ENCODE measurements around the gene SCP2. TPM values are rescaled to one million over a fixed set of nuclear protein-coding genes. Genes with fewer than 3 reads are reported as not detected.

The SCP2 gene
- total RNA-seq, 2 experiments from 2014 or later = 91.0 to 99.9 TPM

DNA sequence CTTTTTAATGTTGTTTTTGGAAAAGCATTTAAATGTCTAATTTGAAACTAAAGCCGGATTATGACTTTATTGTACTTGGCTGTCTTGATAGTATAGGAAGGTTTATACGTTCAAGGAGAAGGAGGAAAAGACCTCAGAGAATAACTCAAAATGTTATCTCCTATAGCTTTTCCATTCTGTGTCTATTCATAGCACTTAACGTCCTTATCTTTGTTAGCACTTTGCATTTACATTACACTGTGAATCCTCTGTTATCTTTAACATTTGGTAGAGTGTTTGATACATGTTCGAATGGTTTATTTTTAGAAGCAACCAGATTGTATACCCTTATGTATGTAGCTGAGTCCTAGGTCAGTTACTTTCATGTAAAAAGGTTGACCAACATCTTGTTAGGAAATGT is 84.1 kb downstream of the SCP2 start:
- H3K4me3 Mint-ChIP-seq = no peak overlapping the region
- no peak for DNase-seq
- CTCF ChIA-PET = no interaction called here

DNA sequence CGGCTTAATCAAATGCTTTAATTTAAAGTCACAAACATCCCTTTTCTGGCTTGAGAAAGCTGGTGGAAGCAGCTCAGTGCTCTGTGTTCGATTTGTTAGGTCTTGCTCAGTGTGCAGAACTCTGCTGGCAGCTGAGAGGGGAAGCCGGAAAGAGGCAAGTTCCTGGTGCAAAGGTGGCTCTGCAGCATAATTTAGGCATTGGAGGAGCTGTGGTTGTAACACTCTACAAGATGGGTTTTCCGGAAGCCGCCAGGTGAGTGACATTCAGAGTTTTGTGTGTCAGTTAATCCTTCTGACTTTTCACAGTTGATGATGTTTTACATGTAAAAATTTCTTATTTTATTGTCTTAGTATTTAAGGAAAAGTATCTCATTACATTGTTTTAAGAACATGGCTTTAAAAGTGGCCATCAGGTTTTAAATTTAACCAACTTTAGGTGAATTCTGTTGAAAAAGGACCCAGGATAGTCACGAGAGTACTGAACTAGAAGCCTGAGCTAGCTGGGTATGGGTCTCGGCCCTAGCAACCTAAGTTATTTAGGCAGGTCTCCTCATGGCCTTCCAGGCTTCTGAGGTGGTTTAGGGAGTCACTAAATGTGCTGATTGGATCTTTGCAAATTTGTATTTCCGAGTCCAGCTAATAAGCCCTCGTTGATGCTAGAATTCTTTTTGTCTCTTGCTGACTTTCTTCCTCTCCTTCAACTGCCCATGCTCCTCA is 87.9 kb downstream of the SCP2 start:
- peaks cover 5% of the 10 kb centered on the region for H3K9me3 Mint-ChIP-seq
- ChIA-PET POLR2A (interaction anchor here (0.9 to 1.5 kb wide), 6 partner anchors 20 to 1496 kb away, joined by 3 to 5 read pairs (median 3); partner anchors contain the start of genes CPT2 and EPS15), CTCF (interaction anchor here (0.6 to 1.7 kb wide), 7 partner anchors 12 to 1179 kb away, joined by 3 to 8 read pairs (median 3); partner anchors contain the start of genes ECHDC2 and SCP2)
- peak overlapping the region; percentile 74 for H3K27ac Mint-ChIP-seq
- H3K4me1 Mint-ChIP-seq = peaks cover 25% of the 10 kb centered on the region
- H3K27me3 Mint-ChIP-seq = no peaks in the 10 kb centered on the region
- H3K36me3 Mint-ChIP-seq (ENCODE audit: low read depth) = peaks cover 17% of the 10 kb centered on the region
- peak; percentile 84 for DNase-seq
- peak overlapping the region; percentile 85 for H3K4me3 Mint-ChIP-seq

More for the DNA sequence above, 84.1 kb downstream of the SCP2 start:
- Mint-ChIP-seq H3K27me3 (peaks cover 7% of the 10 kb centered on the region), H3K27ac (no peak overlapping the region), H3K4me1 (peaks cover 18% of the 10 kb centered on the region), H3K36me3 (ENCODE audit: low read depth) (peaks cover 7% of the 10 kb centered on the region), H3K9me3 (peaks cover 5% of the 10 kb centered on the region)
- POLR2A ChIA-PET = no interaction called here

DNA sequence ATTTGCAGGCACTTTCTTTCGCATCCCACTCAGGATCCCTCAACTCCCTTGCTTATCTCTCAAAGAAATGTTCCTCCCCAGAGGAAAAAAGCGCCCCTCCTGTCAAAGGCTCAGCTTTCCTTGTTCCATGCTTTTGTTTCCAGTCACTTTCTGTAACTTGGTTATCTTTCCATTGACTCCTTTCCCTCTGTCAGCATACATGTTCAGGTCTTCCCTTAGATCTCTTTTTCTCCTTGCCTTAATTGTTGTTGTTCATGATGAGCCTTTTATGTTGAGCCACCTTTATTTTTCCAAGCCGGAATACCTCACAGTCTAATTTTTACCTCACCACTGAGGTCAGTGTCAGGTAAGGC is 88.4 kb downstream of the SCP2 start:
- peaks cover 25% of the 10 kb centered on the region for H3K4me1 Mint-ChIP-seq
- H3K9me3 Mint-ChIP-seq = peaks cover 3% of the 10 kb centered on the region
- H3K27ac Mint-ChIP-seq = peak overlapping the region; percentile 0
- no peaks in the 10 kb centered on the region for H3K27me3 Mint-ChIP-seq
- H3K4me3 Mint-ChIP-seq = peak overlapping the region; percentile 85
- ChIA-PET CTCF (interaction anchor here (0.6 to 1.7 kb wide), 2 partner anchors 12 to 94 kb away, joined by 3 to 8 read pairs; partner anchors contain the start of gene ECHDC2), POLR2A (interaction anchor here (0.9 to 1.5 kb wide), 2 partner anchors 28 to 1496 kb away, joined by 3 read pairs; partner anchors contain the start of gene EPS15)
- no peak for DNase-seq
- peaks cover 17% of the 10 kb centered on the region for H3K36me3 Mint-ChIP-seq (ENCODE audit: low read depth)

DNA sequence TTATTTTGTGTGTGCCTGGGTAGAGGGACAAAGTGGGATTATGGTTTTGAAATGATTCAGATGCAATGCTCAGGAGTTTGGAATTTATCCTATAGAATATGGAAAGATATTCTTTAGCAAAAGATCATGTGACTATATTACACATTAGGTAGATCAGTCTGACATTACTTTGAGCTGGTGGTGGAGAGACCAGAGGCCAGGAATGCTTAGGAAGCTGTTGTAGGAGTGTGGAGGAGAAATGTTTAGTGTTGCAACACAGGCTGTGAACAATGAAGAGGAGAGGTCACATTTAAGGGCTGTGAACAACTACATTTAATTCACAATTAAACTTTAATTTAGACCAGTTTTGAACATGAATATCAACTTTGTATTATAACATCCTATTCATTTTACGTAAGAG is 89.6 kb downstream of the SCP2 start:
- no peak for DNase-seq
- no peak overlapping the region for H3K27ac Mint-ChIP-seq
- CTCF ChIA-PET = no interaction called here
- peaks cover 2% of the 10 kb centered on the region for H3K9me3 Mint-ChIP-seq
- POLR2A ChIA-PET = no interaction called here
- peaks cover 25% of the 10 kb centered on the region for H3K4me1 Mint-ChIP-seq
- peaks cover 17% of the 10 kb centered on the region for H3K36me3 Mint-ChIP-seq (ENCODE audit: low read depth)
- H3K27me3 Mint-ChIP-seq = no peaks in the 10 kb centered on the region
- H3K4me3 Mint-ChIP-seq = no peak overlapping the region

DNA sequence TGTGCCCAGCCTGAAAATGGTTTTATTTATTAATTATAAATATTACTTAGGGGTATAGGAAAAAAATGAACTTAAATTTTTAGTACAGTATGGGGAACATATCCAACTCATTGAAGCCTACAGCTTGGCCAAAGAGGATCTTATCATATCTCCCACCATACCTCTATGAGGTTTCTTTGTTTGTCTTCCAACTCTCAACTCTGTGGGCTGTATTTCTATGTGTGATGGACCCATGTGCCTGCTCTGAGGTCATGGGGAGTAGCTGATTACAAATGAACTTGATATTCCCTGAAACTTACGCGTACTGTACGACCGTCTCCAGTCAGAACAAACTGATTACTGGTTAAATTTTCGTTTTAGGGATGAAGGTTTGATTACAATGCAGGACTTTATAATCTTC is 93.5 kb downstream of the SCP2 start:
- CTCF ChIA-PET = no interaction called here
- no peak for DNase-seq
- Mint-ChIP-seq H3K9me3 (no peaks in the 10 kb centered on the region), H3K36me3 (ENCODE audit: low read depth) (peaks cover 22% of the 10 kb centered on the region), H3K4me3 (no peak overlapping the region), H3K27me3 (no peaks in the 10 kb centered on the region), H3K4me1 (peaks cover 14% of the 10 kb centered on the region), H3K27ac (no peak overlapping the region)
- POLR2A ChIA-PET = no interaction called here

- Mint-ChIP-seq H3K4me1 (peaks cover 1% of the 10 kb centered on the region), H3K4me3 (no peak overlapping the region), H3K27ac (no peak overlapping the region), H3K36me3 (ENCODE audit: low read depth) (peaks cover 13% of the 10 kb centered on the region), H3K27me3 (no peaks in the 10 kb centered on the region), H3K9me3 (no peaks in the 10 kb centered on the region)
- ChIA-PET POLR2A (no interaction called here), CTCF (no interaction called here)
- DNase-seq = no peak
These were observed 95.1 kb downstream of the SCP2 start for GRCh38 chr1:53022179-53022578.

- ChIA-PET CTCF (no interaction called here), POLR2A (no interaction called here)
- DNase-seq = no peak
- H3K27ac Mint-ChIP-seq = no peak overlapping the region
- no peaks in the 10 kb centered on the region for H3K27me3 Mint-ChIP-seq
- no peaks in the 10 kb centered on the region for H3K9me3 Mint-ChIP-seq
- peaks cover 1% of the 10 kb centered on the region for H3K4me1 Mint-ChIP-seq
- H3K4me3 Mint-ChIP-seq = no peak overlapping the region
- H3K36me3 Mint-ChIP-seq (ENCODE audit: low read depth) = peaks cover 10% of the 10 kb centered on the region
These were observed 96.5 kb downstream of the SCP2 start for GRCh38 chr1:53023546-53023945.

DNA sequence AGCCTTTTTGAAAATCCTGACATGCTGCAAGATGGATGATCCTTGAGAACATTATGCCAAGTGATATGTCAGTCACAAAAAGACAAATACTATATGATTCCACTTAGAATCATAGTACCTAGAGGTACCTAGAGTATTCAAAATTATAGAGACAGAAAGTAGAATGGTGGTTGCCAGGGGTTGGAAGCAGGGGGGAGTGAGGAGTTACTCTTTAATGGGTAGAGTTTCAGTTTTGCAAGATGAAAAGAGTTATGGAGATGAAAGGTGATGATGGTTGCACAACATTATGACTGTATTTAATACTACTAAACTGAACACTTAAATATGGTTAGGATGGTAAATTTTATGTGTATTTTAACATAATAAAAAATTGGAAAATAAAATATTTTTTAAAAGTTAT is 97.0 kb downstream of the SCP2 start:
- POLR2A ChIA-PET = no interaction called here
- CTCF ChIA-PET = no interaction called here
- Mint-ChIP-seq H3K27me3 (no peaks in the 10 kb centered on the region), H3K27ac (no peak overlapping the region), H3K4me3 (no peak overlapping the region), H3K9me3 (no peaks in the 10 kb centered on the region), H3K36me3 (ENCODE audit: low read depth) (peaks cover 7% of the 10 kb centered on the region), H3K4me1 (peaks cover 1% of the 10 kb centered on the region)
- DNase-seq = no peak

GRCh38 chr1:53025034-53025768 is 98.1 kb downstream of the SCP2 start:
- H3K36me3 Mint-ChIP-seq (ENCODE audit: low read depth) = peaks cover 17% of the 10 kb centered on the region
- no peaks in the 10 kb centered on the region for H3K27me3 Mint-ChIP-seq
- ChIA-PET POLR2A (no interaction called here), CTCF (no interaction called here)
- H3K27ac Mint-ChIP-seq = no peak overlapping the region
- no peak overlapping the region for H3K4me3 Mint-ChIP-seq
- no peaks in the 10 kb centered on the region for H3K9me3 Mint-ChIP-seq
- H3K4me1 Mint-ChIP-seq = peaks cover 1% of the 10 kb centered on the region
- no peak for DNase-seq

- Mint-ChIP-seq H3K4me3 (no peak overlapping the region), H3K36me3 (ENCODE audit: low read depth) (peaks cover 17% of the 10 kb centered on the region), H3K4me1 (peaks cover 1% of the 10 kb centered on the region), H3K9me3 (no peaks in the 10 kb centered on the region), H3K27ac (no peak overlapping the region), H3K27me3 (no peaks in the 10 kb centered on the region)
- POLR2A ChIA-PET = no interaction called here
- CTCF ChIA-PET = no interaction called here
- no peak for DNase-seq
These were observed 98.7 kb downstream of the SCP2 start for GRCh38 chr1:53025769-53026112.

GRCh38 chr1:53026254-53026653 is 99.2 kb downstream of the SCP2 start:
- DNase-seq = no peak
- H3K36me3 Mint-ChIP-seq (ENCODE audit: low read depth) = peaks cover 19% of the 10 kb centered on the region
- POLR2A ChIA-PET = no interaction called here
- H3K27ac Mint-ChIP-seq = no peak overlapping the region
- no peaks in the 10 kb centered on the region for H3K9me3 Mint-ChIP-seq
- no peak overlapping the region for H3K4me3 Mint-ChIP-seq
- H3K27me3 Mint-ChIP-seq = no peaks in the 10 kb centered on the region
- CTCF ChIA-PET = interaction anchor here (1.0 kb wide), 1 partner anchor 12 kb away, joined by 3 read pairs; no protein-coding TSS in a partner anchor
- peaks cover 1% of the 10 kb centered on the region for H3K4me1 Mint-ChIP-seq

GRCh38 chr1:53031732-53032131 is 104.7 kb downstream of the SCP2 start:
- Mint-ChIP-seq H3K4me3 (no peak overlapping the region), H3K9me3 (no peaks in the 10 kb centered on the region), H3K27me3 (no peaks in the 10 kb centered on the region), H3K4me1 (peaks cover 3% of the 10 kb centered on the region), H3K36me3 (ENCODE audit: low read depth) (peaks cover 21% of the 10 kb centered on the region), H3K27ac (no peak overlapping the region)
- ChIA-PET CTCF (no interaction called here), POLR2A (interaction anchor here (0.5 to 0.6 kb wide), 3 partner anchors 23 to 74 kb away, joined by 3 read pairs; no protein-coding TSS in a partner anchor)
- no peak for DNase-seq

DNA sequence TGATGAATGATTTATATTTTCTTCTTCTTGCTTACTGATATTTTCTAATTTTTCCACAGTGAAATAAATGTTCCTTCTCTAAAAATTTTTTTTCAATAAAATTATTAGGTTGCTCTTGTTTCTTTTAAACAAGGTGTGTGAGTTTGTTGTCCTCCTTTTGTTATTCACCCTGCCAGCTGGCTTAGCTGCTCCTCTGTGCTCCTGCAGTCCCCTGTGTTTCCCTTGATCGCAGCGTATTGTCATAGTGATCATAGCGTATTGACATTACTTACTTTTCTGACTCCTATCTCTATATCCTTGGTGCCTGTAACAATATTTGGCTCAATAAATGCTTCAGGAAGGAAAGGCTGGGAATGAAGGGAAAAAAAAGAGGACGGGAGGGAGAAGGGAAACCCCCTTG is 110.1 kb downstream of the SCP2 start:
- H3K9me3 Mint-ChIP-seq = no peaks in the 10 kb centered on the region
- peaks cover 3% of the 10 kb centered on the region for H3K4me1 Mint-ChIP-seq
- ChIA-PET POLR2A (interaction anchor here (0.5 kb wide), 1 partner anchor 337 kb away, joined by 3 read pairs; no protein-coding TSS in a partner anchor), CTCF (no interaction called here)
- peaks cover 21% of the 10 kb centered on the region for H3K36me3 Mint-ChIP-seq (ENCODE audit: low read depth)
- H3K4me3 Mint-ChIP-seq = no peak overlapping the region
- no peak for DNase-seq
- H3K27ac Mint-ChIP-seq = no peak overlapping the region
- H3K27me3 Mint-ChIP-seq = no peaks in the 10 kb centered on the region

All from activated CD4-positive, alpha-beta memory T cell treated with anti-CD3 and anti-CD28 coated beads, Interleukin-2, amount 10 ng/mL, durations not matched to agents 7 days and 5 days (primary cell).